Panc1 (cell line): Measurements from ENCODE around the gene LDLRAD4.

Experiments
- POLR2AphosphoS5 ChIP-seq: IDR thresholded peaks from 2 replicates; pipeline ENCODE4 v1.6.1; 2012; ENCODE audit warnings: mild to moderate bottlenecking, low read depth, low read length, moderate library complexity
- TF ChIP-seq, protein P1 (sequence below): fragments of 450-650 bp; IDR thresholded peaks from 2 replicates; pipeline ENCODE4 v1.5.1; 2017; ENCODE audit warnings: mild to moderate bottlenecking

DNA sequence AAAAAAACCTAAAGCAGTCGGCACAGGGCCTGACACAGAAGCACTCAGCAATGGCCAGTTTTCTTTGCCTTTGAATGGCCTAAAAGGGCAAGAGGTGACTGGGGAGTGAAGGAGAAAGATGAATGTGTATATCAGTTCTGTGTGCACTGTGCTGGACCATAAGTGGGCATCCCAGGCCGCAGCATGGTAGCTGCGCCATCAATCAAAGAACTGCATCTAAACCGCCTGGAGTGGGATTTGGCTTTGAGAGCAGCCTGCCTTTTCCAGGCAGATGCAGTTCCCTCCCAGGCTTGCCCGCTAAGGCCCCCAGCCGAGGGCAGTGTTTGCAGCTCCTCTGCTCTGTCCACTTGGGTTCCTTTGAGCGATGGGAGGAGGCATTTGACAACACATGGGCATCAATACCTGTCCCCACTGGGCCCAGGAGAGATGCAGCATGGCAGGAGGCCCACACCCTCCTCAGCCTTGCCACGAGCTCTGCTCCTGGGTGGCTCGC is 363.7 kb downstream of the LDLRAD4 start:
- no peak for TF ChIP-seq POLR2AphosphoS5
- TF ChIP-seq, protein P1, sequence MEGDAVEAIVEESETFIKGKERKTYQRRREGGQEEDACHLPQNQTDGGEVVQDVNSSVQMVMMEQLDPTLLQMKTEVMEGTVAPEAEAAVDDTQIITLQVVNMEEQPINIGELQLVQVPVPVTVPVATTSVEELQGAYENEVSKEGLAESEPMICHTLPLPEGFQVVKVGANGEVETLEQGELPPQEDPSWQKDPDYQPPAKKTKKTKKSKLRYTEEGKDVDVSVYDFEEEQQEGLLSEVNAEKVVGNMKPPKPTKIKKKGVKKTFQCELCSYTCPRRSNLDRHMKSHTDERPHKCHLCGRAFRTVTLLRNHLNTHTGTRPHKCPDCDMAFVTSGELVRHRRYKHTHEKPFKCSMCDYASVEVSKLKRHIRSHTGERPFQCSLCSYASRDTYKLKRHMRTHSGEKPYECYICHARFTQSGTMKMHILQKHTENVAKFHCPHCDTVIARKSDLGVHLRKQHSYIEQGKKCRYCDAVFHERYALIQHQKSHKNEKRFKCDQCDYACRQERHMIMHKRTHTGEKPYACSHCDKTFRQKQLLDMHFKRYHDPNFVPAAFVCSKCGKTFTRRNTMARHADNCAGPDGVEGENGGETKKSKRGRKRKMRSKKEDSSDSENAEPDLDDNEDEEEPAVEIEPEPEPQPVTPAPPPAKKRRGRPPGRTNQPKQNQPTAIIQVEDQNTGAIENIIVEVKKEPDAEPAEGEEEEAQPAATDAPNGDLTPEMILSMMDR = no peak
